Stimulated activated CD8-positive, alpha-beta memory T cell treated with anti-CD3 and anti-CD28 coated beads, Interleukin-4, amount 100 ng/mL, for 48 hours (primary cell): Measurements from ENCODE around the gene SEC14L1.
"Not testable (repeated sequence)": the region's sequence is repeated elsewhere in the genome, so short reads cannot be mapped to it uniquely, and the experiment has no call there.

ENCODE experiments used
- DNase-seq: peaks from one replicate; pipeline ENCODE4 v3.0.0-alpha.2; 2020

Gene SEC14L1

DNA sequence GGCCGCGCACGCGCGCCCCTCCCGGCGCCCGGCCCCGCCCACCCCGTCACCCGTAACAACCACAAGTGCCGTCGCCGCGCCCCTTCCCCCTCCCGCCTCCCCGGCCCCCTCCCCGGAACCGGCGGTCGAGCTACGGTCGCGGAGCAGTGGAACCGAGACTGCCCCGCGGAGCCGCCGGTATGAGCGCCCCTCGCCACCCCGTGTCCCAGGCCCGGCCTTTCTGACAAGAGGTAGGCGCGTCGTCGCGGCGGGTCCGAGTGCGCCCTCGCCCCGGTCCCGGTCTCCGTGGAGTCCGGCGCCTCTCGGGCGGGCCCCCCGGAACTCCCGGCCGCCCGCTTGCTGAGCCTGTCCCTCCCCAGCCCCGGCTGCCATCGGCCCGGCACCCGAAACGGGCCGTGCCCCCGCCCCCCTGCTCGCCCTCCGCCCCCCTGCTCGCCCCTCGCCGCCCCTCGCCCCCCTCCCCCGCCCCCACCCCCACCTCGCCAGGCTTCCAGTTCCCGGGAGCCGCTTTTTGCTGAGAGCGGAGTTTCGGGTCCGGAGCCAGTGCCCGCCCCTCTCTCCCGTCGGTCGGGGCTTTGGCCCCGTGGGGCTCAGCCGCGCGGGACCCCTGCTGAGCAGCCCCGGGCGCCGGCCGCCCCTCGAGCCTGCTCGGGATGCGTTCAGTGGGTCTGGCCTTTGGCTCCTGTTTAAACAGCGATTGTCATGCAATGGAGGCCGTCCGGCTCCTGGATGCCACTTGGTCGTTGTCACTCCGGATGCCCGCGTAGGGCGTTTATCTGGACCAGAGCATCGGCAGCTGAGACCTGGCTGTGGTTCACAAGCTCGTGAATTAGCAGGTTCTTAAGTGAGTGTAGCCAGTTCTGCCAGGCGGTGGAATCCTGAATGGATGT, at the start of gene SEC14L1:
TSS of gene SEC14L1 (plus strand) at position 92 of the 890 bp plus-strand sequence. CDS start 2,628 bp downstream, outside the sequence.
- DNase-seq = peak; percentile 65

DNA sequence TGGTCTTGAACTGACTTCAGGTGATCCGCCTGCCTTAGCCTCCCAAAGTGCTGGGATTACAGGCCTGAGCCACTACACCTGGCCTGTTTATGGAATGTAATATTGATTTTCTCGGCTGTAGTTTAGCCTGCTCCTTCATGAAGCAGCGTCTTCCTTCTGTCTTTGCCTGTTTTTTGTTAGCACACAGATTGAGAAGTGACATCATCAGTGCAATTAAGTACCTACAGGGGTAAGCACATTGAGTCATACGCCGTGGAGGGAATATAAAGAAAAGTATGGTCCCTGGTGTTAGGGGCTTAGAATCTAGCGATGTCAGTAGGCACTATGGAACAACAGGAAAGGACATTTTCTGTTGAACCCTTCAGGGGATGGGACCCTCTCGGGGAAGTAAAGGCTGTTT, 48.7 kb upstream of the SEC14L1 start:
- no peak for DNase-seq

DNA sequence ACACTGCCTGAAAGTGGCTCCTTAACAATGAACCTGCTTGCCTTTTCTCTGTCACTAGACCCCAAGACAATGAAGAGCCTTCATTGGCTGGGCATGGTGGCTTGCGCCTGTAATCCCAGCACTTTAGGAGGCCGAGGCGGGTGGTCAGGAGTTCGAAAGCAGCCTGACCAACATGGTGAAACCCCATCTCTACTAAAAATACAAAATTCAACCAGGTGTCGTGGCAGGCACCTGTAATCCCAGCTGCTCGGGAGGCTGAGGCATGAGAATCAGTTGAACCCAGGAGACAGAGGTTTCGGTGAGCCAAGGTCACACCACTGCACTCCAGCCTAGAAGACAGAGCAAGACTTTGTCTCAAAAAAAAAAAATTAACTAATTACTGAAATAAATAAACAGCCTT, 45.3 kb upstream of the SEC14L1 start:
- no peak for DNase-seq

DNA sequence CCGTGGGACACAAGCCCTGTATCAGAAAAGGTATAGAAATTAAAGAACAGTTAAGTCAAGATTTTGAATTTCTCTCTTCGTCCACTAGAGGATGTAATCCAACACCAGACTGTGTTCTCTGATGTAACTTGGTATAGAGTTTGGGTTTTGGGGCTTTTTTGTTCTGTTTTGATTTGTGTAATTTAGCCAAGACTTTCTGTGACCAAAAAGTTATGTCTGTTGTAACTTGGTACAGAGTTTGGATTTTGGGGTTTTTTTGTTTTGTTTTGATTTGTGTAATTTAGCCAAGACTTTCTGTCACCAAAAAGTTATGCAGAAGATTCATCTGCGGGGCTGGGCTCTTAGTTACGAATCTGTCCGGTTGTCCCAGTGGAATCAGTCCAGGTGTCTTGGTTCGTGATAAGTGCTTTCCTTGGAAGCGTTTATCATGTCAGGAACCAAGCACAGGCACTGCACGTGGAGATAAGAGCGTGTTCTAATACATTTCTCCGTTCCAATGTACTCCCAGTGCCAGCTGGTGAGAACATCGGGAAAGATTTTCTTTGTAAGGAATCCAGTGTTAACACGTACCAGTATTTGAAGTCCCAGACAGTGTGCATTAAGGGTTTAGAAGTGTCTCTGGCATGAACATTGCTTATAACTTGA, 44.1 kb upstream of the SEC14L1 start:
- DNase-seq = no peak

DNA sequence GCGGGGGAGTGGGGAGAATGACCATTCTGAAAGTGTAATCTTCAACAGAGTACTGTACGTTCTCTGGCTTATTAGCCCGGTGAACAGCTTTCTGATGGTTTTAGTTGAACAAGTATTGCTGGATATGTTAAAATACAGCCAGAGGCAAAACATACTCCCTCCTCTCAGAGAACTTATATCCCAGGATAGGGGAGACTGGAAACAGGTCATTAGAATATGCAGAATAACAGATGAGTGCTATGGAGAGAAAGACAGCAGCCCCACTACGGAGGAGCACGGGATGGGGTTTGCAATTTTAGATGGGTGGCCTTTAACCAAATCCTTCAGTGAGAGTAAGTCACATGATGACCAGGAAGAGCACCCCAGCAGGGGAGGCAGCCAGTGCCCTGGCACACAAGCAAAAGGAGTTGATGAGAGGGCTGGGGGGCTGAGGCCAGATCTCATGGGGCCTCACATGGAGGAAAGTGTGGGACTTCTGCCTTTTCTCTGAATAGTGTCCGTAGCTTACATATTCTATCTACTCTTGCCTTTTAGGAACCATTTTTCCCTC, 43.1 kb upstream of the SEC14L1 start:
- no peak for DNase-seq

DNA sequence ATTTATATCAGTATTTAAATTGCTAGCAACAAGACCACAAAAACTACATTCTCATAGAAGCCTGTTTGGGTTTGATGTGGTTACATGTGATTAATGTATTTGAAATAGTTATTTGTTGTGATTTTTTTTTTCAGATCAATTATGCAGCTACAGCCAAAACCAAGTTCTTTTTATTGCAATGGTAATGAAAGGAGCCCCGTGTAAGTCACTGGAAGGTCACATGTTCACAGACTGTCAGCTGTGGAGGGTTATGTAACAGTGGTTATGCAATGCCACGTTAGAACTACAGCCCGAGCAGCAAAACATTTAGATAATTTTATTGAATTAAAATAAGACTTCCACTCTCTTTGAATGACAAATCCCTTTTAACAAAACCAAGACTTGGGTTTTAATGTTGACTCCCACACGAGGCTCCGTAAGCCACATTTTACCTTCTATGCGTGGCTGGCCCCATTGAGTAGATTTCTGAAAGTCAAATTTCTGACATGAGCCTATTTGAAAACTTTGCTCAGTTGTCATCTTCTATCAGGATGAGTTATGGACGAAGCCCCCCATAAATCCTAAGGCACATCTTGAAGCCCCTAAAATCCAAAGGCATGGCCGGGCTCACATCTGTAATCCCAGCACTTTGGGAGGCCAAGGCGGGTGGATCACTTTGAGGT, 41.8 kb upstream of the SEC14L1 start:
- no peak for DNase-seq

DNA sequence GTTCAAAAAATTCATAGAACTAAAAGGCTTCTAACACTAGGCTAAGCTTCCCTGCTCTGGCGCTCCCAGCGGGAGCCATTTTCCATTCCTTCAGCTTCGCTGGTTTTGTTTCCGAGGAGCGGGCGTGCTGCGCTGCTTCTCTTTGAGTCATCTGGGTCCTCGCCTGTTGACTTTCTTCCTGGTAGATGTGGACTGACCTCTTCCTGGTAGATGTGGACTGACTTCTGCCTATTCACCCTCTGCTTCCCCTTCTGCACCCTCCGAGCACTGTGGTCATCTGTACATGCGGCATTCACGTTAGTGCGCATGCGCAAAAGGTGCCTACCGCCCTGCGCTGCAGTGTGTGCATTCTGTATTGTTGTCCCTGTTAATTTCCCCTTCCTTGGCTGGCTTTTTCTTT, 40.8 kb upstream of the SEC14L1 start:
- no peak for DNase-seq

DNA sequence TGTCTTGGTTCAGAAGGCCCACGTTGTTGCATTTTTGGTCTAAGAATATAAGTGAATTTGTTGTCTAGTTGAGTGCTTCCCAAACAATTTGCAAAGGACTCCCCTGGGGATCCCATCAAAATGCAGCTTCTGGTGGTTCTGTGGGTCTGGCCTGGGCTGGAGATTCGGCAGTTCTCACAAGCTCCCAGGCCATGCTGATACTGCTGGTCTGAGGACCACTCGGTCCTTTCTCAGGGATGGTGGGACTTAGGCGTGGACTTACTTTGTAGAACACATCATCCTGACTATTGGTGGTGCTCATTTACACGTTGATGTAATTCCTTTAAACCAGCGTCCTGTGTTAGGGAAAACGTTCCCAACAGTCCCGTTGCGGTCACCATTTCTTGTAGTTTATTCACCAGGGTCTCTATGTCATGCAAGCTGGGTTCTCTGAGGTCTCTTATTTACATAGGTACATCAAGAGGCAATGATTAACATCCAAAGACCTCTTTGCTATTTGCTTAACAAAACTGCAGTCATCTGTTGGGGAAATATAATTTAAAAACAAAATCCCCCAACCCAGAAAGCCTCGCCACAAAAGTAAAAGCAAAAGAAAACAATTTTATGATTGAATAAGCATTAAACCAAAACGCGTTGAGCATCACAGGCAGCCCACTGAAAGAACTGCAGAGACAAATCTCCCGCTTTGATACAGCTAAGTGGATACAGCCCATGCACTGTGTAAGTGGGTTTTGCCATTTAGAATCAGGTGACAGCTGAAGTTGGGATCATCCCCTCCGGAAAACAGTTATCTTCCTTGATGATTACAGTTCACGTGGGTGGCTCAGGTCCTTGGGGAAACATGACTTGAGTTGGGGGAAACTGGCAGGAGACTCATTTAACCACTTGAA, 39.0 kb upstream of the SEC14L1 start:
- DNase-seq = no peak

DNA sequence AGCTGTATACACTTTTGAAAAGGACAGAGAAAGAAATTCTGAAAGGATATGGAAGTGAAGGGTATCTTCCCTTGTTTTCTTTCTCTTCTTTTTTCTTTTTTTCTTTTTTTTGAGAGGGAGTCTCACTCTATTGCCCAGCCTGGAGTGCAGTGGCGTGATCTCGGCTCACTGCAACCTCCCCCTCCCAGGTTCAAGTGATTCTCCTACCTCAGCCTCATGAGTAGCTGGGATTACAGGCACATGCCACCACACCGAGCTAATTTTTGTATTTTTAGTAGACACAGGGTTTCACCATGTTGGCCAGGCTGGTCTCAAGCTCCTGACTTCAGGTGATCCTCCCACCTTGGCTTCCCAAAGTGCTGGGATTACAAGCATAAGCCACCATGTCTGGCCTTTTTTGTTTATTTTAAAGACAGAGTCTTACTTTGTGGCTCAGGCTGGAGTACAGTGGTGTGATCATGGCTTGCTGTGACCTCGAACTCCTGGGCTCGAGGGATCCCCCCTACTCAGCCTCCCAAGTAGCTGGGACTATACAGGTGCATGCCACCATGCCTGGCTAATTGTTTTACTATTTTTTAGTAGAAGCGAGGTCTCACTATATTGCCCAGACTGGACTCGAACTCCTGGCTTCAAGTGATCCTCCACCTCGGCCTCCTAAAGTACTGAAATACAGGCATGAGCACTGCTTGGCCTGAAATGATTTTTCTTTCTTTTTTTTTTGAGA, 38.2 kb upstream of the SEC14L1 start:
- DNase-seq = not testable (repeated sequence)

DNA sequence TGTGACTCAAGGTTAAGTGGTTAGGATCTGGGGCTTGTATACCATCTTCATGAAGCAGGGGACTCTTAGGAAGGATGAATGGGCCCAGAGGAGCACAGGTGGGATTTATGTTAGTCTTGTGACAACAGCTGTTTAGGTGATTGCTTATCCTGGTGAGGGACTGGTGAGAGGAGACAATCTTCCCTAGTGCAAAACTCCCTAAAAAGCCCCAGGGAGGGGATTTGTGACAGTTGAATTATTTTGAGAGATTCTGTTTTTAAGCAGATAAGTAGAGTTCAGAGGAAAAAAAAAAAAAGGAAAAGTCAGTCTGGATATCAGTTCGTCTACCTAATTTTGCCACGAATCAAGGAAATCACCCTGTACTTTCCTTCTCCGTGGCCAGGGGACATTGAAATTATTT, 35.1 kb upstream of the SEC14L1 start:
- no peak for DNase-seq

DNA sequence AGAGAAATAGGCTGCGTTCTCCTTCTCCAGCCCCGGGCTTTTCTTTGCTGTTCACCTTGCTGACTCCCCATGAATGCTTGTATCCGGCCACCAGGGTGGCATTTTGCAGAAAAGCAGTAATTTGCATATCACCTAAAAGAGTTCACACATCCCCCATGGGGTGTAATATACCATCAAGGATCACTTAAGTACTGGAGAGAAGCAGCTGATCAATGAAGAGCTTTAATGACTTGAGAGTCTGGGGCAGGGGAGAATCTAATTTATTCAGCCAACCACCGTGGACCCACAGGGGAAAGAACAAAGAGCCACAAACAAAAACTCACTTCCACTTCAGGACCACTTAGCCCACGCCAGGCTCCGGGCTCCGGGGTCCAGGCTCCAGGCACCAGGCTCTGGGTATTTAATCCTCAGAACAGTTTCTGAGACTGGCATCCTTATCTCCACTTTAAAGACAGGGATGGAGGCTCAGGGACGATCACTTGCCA, 33.9 kb upstream of the SEC14L1 start:
- no peak for DNase-seq

DNA sequence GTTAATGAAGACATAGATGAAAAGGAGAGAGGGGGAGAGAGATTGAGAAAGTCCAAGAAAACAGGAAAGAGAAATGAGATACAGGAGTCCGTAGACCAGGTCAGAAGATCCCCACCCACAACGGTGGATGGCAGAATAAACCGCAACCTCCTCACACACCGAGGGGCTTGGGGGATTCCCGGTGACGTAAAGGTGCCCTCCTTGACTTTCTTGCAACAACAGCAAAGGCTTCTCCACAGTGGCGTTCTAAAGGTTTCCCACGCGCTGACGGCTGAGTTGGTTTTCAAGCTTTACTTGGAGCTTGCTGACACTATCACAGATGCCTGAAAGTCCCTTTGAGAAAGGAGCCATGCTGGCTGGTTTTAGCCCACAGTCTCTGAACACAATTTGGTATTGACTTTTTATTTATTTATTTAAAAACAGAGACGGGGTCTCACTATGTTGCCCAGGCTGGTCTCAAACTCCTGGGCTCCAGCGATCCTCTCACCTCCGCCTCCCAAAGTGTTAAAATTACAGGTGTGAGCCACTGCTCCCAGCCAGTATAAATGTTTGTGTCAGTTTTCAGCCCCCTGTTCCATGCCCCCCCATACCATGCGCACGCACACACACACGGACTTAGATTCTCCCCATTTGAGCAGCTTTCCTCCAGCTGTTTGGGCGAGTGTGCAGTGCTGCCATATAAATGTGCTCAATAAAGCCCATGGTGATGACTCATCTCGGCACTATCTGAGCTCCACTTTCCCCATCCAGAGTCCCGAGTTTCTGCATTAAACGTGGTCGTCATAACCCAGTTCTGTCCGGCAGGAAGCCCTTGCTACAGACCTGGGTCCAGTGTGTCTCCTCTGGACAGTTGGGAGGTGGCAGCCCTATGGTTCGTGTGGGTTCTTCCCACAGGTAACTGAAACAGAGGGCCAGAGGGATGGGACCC, 33.0 kb upstream of the SEC14L1 start:
- DNase-seq = peak; percentile 89

DNA sequence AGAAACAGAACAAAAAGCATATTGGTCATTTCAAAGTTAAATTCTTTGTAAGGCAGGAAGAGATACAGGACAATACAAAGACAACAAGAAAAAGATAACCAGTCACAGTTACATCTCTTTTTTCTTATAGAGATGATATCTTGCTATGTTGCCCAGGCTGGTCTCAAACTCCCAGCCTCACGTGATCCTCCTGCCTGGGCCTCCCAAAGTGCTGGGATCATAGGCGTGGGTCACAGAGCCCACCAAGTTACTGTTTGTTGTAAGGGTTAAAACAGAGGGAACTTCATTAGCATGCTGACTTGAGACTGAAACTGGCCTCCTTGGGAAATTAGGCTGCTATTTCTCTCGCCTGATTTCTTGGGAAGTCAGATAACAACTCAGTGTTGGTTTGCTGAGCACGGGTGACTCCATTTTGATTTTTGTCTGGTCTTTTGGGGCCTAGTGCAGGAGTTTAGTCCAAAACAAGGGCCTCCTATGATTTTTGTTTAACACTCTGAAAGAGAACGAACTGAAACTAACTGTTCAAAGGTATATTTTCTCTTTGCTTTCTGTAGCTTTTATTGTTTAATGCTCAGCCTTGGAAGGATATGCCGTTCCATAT, 31.5 kb upstream of the SEC14L1 start:
- no peak for DNase-seq

DNA sequence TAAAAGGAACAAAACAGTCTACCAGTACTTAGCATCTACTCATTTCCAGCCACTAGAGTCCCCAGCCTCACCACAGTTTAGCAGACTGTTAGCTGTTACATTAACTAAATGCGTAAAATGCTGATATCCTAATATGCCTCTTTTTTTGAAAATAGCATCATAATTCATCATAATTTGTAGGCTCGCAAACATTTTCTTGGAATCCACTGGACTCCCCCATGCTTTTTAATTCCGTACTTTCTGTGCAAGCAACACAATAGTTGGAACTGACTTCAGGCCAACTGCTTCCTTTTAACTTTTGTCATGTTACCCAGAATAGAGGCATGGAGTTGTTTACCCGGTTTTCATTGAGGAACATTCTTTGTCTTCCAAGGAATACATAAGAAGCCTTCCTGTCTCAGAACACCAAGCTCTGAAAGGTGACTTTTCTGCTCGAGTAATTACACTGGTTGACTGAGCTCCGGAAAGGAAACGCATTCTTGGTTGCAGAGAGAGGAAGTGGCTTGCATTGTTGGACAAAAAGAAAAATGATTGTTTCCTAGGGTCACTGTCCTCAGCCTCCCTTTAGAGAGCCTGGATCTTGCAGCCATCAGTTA, 30.9 kb upstream of the SEC14L1 start:
- DNase-seq = no peak

DNA sequence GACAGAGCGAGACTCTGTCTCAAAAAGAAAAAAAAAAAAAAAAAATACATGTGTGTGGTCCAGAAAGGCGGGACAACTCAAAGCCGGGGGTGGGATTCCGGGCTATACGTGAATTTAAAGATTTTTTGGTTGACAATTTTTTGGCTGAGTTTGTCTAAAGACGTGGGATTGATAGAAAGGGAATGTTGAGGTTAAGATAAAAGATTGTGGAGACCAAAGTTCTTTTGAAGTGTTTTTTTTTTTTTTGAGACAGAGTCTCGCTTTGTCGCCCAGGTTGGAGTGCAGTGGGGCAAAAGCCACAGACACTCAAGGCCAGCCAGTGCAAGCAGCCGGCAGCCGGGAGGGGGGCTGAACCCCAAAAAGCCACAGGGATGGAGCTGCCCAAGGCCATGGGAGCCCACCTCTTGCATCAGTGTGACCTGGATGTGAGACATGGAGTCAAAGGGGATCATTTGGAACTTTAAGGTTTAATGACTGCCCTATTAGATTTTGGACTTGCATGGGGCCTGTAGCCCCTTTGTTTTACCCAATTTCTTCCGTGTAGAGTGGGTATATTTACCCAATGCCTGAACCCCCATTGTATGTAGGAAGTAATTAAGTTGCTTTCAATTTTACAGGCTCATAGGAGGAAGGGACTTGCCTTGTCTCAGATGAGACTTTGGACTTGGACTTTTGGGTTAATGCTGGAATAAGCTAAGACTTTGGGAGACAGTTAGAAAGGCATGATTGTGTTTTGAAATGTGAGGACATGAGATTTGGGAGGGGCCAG, 29.4 kb upstream of the SEC14L1 start:
- DNase-seq = not testable (repeated sequence)

DNA sequence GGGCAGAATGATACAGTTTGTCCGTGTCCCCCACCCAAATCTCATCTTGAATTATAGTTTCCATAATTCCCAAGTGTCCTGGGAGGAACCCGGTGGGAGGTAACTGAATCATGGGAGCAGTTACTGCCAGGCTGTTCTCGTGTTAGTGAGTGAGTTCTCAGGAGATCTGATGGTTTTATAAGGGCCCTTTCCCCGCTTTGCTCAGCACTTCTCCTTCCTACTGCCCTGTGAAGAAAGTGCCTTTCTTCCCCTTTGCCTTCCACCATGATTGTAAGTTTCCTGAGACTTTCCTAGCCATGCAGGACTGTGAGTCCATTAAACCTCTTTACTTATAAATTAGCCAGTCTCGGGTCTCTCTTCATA, 28.9 kb upstream of the SEC14L1 start:
- no peak for DNase-seq

DNA sequence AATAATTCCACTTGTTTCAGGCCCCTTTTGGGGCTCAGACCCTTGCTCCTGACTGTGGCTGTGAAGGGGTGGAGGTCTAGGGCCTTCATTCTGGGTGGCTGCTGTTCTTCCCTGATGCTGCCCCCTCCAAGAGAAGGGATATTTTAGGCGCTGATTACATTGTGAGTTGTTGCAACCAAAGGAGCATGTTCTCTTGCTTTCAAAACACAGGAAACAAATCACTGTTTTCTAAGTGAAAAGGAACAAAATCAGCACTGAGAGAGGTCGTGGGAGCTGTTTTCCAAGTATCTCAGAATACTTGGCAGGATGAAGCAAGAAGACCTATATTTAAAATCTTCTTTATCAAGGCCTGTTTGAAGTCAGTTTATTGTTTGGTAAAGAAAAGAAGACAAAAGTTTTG, 25.3 kb upstream of the SEC14L1 start:
- DNase-seq = no peak

DNA sequence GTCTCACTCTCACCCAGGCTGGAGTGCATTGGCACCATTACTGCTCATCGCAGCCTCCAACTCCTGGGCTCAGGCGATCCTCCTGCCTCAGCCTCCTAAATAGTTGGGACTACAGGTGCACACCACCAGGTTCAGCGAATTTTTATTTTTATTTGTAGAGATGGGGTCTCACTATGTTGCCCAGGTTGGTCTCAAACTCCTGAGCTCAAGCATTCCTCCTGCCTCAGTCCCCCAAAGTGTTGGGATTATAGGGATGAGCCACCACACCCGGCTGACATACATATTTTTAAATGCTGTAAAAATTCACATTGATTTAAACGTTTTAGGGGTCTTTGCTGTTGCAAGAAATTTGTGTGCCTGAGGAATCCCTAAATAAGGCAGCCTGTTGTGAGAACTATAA, 24.8 kb upstream of the SEC14L1 start:
- DNase-seq = no peak

DNA sequence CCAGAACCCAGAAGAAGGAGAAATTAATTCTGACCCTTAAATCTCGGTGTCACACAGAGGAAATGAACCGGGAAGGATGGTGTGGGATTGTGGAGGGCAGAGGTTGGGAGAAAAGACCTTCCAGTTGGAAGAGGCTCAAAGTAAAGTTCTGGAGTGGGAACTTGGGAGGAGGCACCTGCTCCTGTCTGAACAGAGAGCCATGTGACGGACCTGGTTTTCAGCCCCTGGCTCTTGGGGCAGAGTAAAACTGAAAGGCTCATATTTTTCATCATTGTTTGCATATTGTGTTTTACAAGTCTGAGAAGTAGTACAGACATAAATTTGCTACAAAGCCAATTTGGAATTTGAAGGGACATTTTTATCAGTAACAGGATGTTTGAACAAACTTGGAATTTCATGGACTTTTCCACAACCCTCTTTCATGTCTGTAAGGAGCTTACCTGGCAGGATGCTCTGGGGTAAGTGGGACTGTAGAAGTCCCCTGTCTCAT, 24.4 kb upstream of the SEC14L1 start:
- no peak for DNase-seq
